CD4-positive, alpha-beta T cell treated with Interleukin-4 for 1 hour (primary cell): ENCODE results near the gene ADAMTS2.
"Not testable (repeated sequence)": the region's sequence is repeated elsewhere in the genome, so short reads cannot be mapped to it uniquely, and the experiment has no call there.

ENCODE experiments used
- DNase-seq, 2 donors: peaks; one replicate each; pipeline ENCODE4 v3.0.0-alpha.2; 2020 to 2022

The ADAMTS2 gene

DNA sequence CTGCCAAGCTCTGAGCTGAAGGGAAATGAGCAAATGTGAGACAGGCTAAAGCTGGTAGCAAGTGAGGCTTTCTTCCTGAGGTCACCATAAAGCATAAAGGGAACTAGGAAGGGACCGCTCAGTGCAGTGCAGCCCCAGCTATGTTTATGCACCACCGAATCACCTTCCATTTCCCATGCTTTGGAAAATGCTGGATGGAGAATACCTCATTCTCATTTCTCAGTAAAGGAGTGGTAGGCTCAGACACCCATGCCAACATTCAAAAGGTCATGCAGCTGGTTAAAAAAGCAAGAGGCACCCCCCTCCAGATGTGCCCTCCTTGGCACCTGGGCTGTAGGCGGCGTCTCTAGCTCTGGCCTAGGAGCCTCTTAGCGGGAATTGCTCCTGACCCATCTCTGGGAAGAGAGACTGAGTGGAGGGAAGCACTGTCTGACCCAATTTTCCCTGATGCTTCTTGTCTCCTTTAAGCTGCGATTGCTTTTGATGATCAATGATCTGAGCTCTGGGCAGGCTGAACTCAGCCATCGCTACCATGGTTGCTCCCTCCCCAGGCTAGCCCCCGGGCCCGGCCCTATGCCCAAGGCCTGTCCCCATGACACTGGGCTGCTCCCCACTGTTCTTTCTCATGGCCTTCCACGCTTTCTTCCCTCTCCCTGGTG is 226.4 kb downstream of the ADAMTS2 start:
- DNase-seq, result no peak

DNA sequence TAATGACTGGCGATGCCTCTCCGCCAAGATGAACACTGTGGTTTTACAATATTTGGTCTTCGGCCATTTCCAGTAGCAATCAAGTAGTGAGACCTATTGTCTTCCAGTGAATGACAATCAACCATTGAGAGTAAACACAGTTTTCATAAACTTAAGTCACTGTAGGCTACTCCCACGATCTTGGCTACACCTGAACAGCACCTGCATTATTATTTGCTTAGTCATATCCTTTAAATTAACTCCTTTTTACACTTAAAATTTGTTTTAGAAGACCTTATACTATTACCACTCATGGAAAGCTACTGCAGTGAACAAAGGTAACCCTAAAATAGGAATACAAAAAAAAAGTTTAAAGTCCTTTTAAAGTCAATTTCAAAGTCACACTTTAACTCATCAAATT is 226.9 kb downstream of the ADAMTS2 start:
- DNase-seq, result no peak

DNA sequence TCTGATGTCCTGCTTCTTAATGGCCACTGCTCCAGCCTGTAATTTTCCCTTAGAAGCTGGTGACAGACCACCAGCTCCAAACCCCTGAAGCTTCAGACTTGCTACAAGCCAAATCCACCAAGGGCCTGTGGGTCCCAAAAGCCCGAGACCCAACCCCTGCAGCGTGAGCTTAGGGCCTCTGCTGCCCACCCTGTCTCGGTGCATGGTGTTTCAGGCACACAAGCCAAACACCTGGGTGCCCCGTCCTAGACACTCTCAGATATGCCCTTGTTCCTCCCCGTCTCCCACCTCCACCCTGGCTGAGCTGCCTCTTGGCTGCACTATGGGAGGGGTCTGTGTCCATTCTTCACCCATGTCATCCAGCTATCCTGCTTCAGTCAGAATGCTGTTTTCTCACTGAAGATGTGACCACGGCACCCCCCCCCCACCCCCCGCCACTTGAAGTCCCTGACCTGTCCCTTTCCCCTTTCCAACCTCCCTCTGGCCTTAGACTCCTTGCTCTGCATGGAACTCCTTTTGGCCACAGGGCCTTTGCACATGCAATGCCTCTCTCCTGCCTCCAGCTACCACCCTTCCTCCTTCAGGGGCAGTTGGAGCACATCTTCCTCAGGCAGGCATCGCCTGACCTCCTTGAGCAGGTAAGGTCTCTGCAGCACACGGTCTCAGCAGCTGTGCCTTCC is 229.3 kb downstream of the ADAMTS2 start:
- DNase-seq, result peak in 1 of 2 donors; percentile 8

DNA sequence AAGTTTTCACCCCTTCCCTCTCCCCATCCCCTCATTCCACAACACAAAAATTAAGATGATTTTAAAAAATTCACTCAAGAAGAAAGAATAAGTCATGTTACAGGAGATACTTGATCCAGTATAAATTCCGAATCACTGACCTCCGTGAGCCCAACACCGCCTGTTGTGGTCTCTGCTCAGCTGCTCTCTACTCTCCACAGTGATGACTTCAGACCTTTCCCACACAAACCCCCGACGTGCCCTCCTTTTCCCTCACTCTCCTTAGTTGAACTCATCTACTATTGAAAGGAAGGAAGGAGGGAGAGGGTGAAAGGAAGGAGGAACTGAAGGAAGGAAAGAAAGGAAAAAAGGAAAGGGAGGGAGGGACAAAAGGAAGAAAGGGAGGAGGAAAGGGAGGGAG is 230.0 kb downstream of the ADAMTS2 start:
- DNase-seq, result peak in 1 of 2 donors; percentile 4

DNA sequence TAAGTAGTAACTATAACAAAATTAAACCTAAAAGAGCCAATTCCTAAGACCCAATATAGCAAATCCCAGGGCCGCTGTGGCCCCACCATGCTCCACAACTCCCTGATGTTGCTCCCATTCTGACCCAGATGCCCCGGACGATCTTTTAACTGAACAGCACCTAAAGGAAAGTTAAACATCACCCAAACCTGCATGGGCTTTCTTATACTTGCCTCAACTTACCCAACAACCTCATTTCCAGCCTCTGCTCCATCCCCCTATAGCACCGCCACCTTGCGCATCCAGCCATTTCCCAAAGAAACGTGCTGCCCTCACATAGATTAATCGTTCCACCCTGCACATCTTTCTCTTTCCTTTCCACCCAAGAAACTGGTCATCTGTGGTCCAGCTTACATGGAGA is 230.5 kb downstream of the ADAMTS2 start:
- DNase-seq, result peak in 1 of 2 donors; percentile 3

DNA sequence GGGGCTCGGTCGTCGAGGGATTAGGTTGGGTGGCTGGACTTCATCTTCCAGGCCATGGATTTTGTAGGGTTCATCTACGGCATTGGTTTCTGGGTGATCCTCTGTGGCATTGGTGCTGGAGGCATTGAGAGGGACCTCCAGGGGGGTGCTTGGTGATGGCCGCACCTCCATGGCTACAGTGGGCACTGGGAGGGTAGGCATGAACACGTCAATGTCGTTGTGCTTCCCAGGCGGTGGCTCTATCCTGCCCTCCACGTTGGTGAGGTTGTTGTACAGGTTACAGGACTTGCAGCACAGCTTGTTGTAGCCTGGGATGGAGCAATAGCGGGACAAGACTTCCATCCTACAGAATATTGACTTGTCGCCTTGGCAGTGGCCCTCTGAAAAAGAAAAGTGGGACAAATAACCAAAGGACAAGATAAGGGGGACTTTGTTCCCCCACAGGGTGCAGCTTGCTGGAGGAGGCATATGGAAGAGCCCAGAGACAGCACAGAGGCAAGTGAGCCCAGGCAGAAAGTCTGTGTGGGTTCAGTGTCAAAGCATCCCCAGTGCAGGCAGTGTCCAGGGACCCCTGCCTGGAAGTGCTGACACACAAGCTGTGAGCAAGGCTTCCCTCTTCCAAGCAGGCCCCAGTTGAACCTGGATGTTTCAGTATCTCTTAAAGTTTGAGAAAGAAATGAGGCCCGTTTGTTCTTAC is 231.2 kb downstream of the ADAMTS2 start:
- no peak for DNase-seq

DNA sequence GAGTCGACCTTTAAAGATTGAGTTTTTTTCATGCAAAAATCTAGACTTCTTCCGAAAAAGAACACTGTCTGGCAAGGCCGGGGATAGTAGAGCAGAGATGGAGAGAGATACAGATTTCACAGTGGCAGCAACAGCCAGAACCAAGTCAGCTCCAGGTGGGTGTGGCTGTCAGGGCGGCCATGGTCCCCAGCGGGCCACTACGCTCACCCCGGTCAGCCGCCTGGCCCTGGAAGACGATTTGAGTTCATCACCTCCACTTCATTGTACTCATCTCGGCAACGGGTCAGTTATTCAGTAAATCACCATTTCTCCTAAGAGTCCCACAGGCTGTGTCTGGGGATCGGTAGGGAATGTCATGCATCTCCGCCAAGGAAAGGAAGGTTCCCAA is 232.1 kb downstream of the ADAMTS2 start:
- peak in 1 of 2 donors; percentile 2 for DNase-seq

DNA sequence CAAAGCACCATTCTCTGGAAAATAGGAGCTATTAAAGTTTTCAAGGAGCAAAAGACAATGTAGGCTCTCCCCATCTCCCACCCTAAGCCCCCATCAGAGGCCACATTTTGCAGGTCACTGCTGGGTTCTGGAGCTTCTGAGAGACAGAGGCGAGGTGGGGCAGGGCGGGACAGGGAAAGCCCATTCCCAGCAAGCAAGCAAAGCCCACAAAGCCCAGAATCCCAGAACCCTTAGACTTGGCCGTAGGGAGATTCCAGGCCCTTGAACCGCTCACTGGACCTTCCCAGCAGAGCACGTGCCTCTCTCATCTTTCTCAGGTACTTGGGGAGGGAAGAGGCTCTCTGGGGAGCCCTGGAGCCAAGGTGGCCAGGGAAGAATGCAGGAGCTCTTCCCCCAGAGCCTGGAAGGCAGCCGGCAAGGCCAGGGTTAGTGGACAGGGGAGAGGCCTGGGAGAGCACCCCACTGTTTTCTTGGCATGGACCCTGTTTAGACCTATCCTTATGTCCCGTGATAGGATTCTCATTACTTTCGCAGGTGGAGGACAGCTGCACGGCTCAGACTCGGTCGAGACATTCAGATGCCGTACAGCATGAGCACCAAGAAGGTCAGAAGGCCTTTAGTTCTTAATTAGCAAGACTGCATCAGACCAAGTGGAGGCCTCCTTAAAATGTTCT is 232.7 kb downstream of the ADAMTS2 start:
- DNase-seq, result no peak

DNA sequence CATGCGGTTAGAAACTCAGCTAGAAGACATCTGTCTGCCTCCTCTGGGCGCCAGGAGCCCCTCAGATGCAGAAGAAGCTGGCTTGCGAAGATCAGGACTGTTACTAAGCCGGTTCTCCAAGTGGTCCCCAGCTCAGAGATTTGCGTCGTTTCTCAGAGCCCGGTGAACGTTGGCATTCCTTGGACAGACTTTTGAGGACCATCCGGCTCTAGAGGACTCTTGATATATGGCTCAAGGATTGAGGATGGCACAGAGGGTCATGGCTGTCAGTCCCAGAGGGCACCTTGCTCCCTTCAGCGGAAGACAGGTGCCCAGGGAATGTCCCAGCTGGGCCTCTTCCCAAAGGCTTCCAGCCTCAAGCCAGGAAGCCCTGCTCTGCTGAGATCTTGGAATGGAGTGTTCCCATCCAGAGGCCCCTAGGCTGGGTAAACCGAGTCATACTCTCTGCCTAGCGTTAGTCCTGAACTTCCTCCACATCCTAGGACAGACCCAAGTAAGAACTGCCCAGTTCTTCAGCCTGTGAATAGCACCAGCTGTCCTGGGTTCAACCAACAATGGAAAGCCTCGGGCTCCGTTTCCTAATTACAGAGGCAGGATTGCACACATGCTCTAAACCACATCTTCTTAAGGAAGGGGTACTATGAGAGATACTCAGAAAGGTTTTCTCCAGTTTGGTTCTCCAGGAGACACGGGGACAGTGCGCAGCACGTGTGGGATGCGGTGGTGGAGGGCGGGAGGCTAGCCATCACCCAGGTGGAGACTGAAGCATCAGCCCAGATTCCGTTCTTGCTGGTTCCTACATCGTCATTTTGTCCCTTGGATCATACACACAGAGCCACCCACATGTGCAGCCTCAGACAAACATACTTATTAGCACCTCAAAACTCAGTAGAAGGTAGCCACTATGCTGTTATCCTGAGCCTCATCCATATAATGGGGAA is 233.7 kb downstream of the ADAMTS2 start:
- peak in 1 of 2 donors; percentile 1 for DNase-seq

DNA sequence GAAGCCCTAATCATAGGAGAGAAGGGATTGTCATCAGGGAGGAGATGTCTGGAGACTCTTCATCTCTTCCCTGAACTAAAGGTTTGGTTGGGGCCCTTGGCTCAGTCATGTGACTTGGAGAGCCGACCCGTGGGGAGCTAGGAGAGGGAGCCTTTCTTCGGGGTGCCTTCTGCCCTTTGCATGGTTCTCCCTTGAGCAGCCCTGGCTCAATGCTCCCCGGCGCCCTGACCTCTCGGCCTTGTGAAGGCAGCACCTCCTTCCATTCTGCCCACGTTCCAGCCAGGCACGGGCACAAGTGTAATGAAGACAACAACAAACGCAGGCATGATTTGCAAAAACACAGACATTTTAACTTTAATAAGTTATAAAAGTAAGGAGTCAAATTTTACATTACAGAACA is 234.7 kb downstream of the ADAMTS2 start:
- no peak for DNase-seq

DNA sequence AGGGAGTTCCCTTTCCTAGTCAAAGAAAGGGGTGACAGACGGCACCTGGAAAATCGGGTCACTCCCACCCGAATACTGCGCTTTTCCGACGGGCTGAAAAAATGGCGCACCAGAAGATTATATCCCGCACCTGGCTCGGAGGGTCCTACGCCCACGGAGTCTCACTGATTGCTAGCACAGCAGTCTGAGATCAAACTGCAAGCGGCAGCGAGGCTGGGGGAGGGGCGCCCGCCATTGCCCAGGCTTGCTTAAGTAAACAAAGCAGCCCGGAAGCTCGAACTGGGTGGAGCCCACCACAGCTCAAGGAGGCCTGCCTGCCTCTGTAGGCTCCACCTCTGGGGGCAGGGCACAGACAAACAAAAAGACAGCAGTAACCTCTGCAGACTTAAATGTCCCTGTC is 244.0 kb downstream of the ADAMTS2 start:
- DNase-seq, result not testable (repeated sequence)

DNA sequence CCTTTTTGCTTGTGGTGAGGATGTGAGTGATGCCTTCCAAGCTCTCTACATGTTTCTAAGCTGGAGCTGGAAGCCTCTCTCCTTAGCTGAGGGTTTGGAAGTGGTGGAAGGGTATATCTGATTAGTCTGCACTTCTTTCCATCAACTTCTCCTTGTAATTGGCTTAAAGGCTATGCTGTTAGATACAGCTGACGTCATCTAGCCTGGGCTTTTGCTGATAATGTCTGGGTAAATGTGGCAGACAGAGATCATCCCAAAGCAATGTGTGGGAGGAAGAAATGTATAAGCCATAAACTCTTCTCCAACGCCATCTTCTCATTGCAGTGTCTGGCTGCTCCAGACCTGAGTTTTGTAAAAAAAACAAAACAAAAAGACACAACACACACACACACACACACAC is 255.8 kb downstream of the ADAMTS2 start:
- DNase-seq, result no peak

DNA sequence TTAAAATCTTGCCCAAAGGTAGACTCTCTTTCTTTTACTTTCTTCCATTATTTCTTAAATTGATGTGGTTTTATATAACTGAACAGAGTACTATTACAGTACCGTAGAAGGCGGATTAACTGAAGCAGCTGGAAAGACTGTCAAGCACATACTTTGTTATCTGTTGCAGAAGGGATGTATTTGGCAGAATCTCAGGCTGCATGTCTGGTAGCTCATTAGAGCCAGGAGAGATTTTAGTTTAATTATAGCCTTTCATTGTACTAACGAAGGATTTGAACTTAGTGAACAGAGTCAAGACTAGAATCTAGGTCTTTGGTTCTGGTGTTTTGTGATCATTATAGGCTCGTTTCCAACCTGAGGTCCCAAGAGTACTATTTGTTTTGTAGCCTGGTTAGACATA is 264.5 kb downstream of the ADAMTS2 start:
- DNase-seq, result no peak

DNA sequence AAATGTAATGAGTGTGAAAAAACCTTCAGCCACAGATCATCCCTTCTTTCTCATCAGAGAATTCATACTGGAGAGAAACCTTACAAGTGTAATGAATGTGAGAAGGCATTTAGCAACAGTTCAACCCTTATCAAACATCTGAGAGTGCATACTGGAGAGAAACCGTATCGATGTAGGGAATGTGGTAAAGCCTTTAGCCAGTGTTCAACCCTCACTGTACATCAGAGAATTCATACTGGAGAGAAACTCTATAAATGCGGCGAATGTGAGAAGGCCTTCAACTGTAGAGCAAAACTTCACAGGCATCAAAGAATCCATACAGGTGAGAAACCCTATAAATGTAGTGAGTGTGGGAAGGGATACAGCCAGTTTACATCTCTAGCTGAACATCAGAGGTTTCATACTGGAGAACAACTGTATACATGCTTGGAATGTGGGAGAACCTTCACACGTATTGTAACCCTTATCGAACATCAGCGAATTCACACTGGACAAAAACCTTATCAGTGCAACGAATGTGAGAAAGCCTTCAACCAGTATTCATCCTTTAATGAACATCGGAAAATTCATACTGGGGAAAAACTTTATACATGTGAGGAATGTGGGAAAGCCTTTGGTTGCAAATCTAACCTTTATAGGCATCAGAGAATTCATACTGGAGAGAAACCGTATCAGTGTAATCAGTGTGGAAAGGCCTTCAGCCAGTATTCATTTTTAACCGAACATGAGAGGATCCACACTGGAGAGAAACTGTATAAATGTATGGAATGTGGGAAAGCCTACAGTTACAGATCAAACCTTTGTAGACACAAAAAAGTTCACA is 265.9 kb downstream of the ADAMTS2 start:
- DNase-seq, result no peak

DNA sequence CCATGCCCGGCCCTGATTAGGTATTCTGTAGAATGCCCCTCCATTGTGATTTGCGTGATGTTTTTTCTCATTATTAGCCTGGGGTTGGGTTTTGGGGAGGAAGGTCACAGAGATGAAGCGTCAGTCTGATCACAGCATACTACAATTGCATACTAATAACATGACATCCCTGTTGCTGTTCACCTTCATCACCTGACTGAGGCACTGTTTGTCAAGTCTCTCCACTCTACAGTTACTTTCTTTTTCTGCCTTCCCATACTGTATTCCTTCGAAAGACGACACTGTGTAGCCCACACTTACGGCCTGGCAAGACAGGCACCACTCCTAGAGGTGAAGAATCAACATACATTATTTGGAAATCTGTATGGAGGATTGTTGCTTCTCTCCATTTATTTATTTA is 279.6 kb downstream of the ADAMTS2 start:
- no peak for DNase-seq

DNA sequence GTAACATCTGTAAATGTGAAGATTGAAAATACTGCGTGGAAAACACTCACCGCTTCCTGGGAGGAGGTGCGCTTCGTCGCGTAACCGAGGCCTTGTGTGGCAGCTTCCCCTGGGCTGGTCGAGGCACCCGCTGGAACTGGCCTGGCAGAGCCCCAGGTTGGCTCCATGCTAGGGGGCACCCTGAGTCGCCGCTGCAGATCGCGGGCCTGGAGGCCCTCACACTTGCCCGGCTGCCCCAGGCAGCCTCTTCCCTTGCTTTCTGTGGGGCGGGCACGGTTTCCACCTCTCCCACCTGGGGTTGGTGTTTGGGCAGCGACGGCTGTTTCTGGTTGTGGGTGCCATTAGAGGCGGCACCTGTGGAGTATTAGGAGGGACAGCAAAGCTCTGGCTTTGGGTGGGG is 284.2 kb downstream of the ADAMTS2 start:
- no peak for DNase-seq
